Testis (tissue), 3 donors: ENCODE data around the gene PHGDH. TPM values are rescaled to one million over a fixed set of nuclear protein-coding genes. Genes with fewer than 3 reads are reported as not detected.
"Not testable (repeated sequence)": the region's sequence is repeated elsewhere in the genome, so short reads cannot be mapped to it uniquely, and the experiment has no call there.

ENCODE experiments used
- DNase-seq: peaks from one replicate; pipeline ENCODE4 v3.0.0-alpha.2; 2019
- H3K27ac ChIP-seq, 2 donors: fragments of 200-600 bp; sonication (generic); one replicate each; pipeline ENCODE4 v1.5.1; 2019
- H3K27me3 ChIP-seq: fragments of 200-600 bp; sonication (generic); one replicate; pipeline ENCODE4 v1.5.1; 2019
- H3K36me3 ChIP-seq: fragments of 200-600 bp; sonication (generic); one replicate; pipeline ENCODE4 v1.5.1; 2017; ENCODE audit warnings: low read depth; ENCODE audit errors: missing control alignments
- H3K4me1 ChIP-seq: fragments of 200-600 bp; sonication (generic); one replicate; pipeline ENCODE4 v1.5.1; 2019
- H3K4me3 ChIP-seq, 2 donors: fragments of 200-600 bp; sonication (generic); one replicate each; pipeline ENCODE4 v1.5.1; 2017 to 2019
- H3K9me3 ChIP-seq: fragments of 200-600 bp; sonication (generic); one replicate; pipeline ENCODE4 v1.5.1; 2017
- POLR2A ChIP-seq: fragments of 450-650 bp; IDR thresholded peaks from one replicate; pipeline ENCODE4 v1.6.1; 2017; ENCODE audit warnings: antibody characterized with exemption, mild to moderate bottlenecking, moderate library complexity
- WGBS, 2 donors: methylation state at CpG; one replicate each; pipeline ENCODE4 v1.1.5; 2018; 5-methylcytosine and 5-hydroxymethylcytosine counted together
- intact Hi-C: fragments of 100-400 bp; cut with DNase I; formaldehyde crosslinking; loops from one replicate; pipeline ENCODE4 v1.15.1; 2023; ENCODE audit warnings: low total_unique reads
- polyA plus RNA-seq: library from polyadenylated mRNA; stranded (reverse); fragments of 350-450 nt; fragmentation: Illumina TruSeq; extraction: RNeasy Lipid Tissue Mini Kit (QIAGEN cat#74804); gene quantifications from one replicate; pipeline ENCODE4 v1.2.3, GENCODE V29; 2014; ENCODE audit warnings: low read depth, low replicate concordance; ENCODE audit not compliant: insufficient read depth
- total RNA-seq, 2 donors: library from RNA; depleted of rRNA; stranded (reverse); fragments of >200 nt; gene quantifications; one replicate each; pipeline ENCODE4 v1.2.3, GENCODE V29; 2016
- TF ChIP-seq, protein P1 (sequence below), 3 experiments: fragments of 450-650 bp in 2 of 3; fragments of 200-600 bp in 1 of 3; sonication (generic) in 1 of 3; IDR thresholded peaks; one replicate each; pipeline ENCODE4 v1.5.1; 2016 to 2019; ENCODE audit warnings: antibody characterized with exemption in 3 of 3, mild to moderate bottlenecking in 2 of 3, moderate library complexity in 1 of 3

Gene PHGDH
- total and polyA plus RNA-seq, 3 donors from 2014 or later = 85.3 to 161 (median 131) TPM

DNA sequence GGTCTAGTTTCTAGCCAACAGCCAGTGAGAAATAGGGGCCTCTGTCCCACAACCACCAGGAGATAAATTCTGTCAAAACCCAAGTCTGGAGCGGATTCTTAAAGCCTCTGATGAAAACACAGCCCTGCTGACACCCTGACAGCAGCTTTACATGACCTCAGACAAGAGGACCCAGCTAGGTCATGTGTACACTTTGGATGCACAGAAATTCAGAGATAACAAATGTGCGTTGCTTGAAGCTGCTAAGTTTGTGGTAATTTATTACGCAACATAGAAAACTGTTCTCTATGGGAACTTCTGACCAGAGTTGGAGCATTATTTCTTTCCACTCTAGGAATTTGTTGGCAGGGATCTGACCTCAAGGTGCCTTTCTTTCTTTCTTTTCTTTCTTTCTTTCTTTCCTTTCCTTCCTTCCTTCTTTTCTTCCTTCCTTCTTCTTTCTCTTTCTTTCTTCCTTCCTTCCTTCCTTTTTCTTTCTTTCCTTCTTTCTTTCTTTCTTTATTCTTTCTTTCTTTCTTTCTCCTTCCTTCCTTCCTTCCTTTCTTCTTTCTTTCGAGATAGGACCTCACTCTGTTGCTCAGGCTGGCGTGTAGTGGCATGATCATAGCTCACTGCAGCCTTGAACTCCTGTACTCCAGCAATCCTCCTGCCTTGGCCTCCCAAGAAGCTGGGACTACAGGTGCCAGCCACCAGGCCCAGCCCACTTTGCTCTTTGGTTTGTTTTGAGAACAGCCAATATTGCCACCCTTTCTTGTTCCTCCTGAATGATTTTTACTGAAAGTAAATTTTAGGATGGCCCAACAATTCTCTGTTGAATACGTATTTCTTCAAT lies 71.8 kb downstream of the PHGDH start:
- Histone ChIP-seq H3K4me3 (no peak overlapping the region), H3K27me3 (no peaks in the 10 kb centered on the region), H3K9me3 (no peaks in the 10 kb centered on the region), H3K36me3 (no peaks in the 10 kb centered on the region), H3K27ac (no peak overlapping the region), H3K4me1 (no peaks in the 10 kb centered on the region)
- WGBS, 2 donors = 78 to 82% methylated on average over 6 of the region's 6 CpGs
- no peak for DNase-seq
- intact Hi-C loops = no loop called here
- TF ChIP-seq, protein P1, sequence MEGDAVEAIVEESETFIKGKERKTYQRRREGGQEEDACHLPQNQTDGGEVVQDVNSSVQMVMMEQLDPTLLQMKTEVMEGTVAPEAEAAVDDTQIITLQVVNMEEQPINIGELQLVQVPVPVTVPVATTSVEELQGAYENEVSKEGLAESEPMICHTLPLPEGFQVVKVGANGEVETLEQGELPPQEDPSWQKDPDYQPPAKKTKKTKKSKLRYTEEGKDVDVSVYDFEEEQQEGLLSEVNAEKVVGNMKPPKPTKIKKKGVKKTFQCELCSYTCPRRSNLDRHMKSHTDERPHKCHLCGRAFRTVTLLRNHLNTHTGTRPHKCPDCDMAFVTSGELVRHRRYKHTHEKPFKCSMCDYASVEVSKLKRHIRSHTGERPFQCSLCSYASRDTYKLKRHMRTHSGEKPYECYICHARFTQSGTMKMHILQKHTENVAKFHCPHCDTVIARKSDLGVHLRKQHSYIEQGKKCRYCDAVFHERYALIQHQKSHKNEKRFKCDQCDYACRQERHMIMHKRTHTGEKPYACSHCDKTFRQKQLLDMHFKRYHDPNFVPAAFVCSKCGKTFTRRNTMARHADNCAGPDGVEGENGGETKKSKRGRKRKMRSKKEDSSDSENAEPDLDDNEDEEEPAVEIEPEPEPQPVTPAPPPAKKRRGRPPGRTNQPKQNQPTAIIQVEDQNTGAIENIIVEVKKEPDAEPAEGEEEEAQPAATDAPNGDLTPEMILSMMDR (IDR thresholded peaks at IDR 0.05) = no peak
- no peak for TF ChIP-seq POLR2A

DNA sequence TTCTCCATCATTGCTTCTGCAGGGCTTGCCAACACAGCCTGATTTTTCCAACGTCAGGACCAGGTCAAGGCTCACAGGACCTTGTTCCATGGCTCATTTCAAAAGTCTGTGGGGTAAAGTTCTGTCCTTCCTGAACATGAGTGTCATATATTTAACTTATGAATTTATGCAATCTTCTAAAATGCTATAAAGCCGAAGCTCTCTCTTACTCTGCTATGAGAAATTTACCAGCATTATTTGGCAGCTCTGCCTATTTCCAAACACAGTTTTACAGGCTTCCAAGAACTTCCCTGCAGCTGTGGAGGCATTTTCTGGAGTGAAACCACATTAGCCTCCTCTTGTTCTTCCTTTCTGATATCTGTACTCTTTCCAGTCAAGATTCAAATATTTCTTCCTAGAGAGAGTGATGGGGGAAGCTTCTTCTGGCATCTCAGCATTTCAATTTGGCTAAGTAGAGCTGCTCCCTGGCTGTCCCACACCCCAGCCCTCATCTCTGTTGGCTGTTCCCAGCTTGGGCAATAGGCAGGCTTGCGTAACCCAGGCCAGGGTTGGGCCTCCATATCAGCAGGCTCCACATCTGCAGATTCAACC lies 72.6 kb downstream of the PHGDH start:
- Histone ChIP-seq H3K9me3 (no peaks in the 10 kb centered on the region), H3K4me3 (no peak overlapping the region), H3K27me3 (no peaks in the 10 kb centered on the region), H3K27ac (no peak overlapping the region), H3K36me3 (no peaks in the 10 kb centered on the region), H3K4me1 (no peaks in the 10 kb centered on the region)
- DNase-seq = no peak
- 62 to 72% methylated on average over 3 of the region's 3 CpGs for WGBS, 2 donors
- TF ChIP-seq, protein P1 (IDR thresholded peaks at IDR 0.05) = no peak
- TF ChIP-seq POLR2A = no peak
- intact Hi-C loops = no loop called here

GRCh38 chr1:119786046-119786445 lies 74.3 kb downstream of the PHGDH start:
- DNase-seq, intact Hi-C loops: not testable (repeated sequence)

DNA sequence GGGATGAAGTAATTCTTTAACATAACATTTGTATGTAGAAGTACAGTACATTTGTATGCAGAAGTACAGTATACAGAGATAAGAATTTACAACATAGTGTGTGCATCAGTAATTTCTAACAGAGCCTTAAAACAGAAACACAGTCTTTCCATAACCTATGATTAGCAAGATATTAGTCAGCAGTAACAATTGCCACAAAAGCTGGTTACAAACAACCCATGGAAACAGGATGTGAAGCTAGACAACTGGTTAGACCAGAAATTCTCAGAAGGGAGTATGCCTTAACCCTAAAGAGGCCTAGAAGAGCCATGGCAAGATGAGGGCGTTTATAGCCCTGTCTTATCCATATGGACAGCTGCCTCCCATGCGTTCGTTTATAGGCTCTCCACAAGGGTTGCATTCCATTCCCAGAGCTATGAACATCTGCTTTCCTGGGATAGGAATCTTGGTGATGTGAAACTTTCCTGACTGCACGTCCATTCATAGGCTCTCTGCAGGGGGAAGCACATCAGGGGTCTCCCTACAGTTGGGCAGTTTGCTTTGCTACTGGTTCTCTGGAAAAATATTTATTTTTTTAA lies 74.8 kb downstream of the PHGDH start:
- WGBS, 2 donors = 77 to 82% methylated on average over 4 of the region's 4 CpGs
- DNase-seq, H3K27ac ChIP-seq, H3K4me3 ChIP-seq, H3K36me3 ChIP-seq, H3K27me3 ChIP-seq, intact Hi-C loops, H3K4me1 ChIP-seq, H3K9me3 ChIP-seq: not testable (repeated sequence)

More at GRCh38 chr1:119786046-119786445, 74.3 kb downstream of the PHGDH start:
- not testable (repeated sequence) for H3K4me3 ChIP-seq, H3K27ac ChIP-seq, H3K36me3 ChIP-seq, H3K9me3 ChIP-seq, H3K4me1 ChIP-seq, H3K27me3 ChIP-seq
- 85 to 88% methylated on average over 7 of the region's 7 CpGs for WGBS, 2 donors

DNA sequence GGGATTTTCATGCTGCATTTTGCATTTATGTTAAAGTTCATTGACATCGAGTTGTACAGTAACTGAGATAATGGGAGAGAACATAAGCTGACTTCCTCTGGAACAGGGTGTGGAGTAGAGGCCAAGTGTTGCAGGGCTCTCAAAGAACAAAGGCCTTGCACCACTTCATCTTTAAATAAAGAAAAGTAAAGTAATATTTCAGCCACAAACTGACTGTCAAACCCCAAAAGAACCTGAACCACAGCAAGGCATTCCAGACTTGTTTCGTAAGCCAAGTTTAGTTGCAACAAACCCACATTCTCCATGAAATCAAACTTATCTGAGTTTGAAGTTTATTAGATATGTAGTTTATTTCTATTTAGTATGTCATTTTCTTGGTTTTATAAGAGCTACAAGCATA lies 76.0 kb downstream of the PHGDH start:
- DNase-seq = no peak
- Histone ChIP-seq H3K36me3 (no peaks in the 10 kb centered on the region), H3K9me3 (no peaks in the 10 kb centered on the region), H3K4me1 (no peaks in the 10 kb centered on the region), H3K27ac (no peak overlapping the region), H3K4me3 (no peak overlapping the region), H3K27me3 (no peaks in the 10 kb centered on the region)
- TF ChIP-seq, protein P1 (IDR thresholded peaks at IDR 0.05) = no peak
- no peak for TF ChIP-seq POLR2A
- 59 to 80% methylated on average over 2 of the region's 2 CpGs for WGBS, 2 donors
- intact Hi-C loops = no loop called here
